HepG2 (cell line): ENCODE measurements around the gene ZFP36.

Source experiments
- HCFC1 ChIP-seq: fragments of 150-350 bp; IDR thresholded peaks from 2 replicates; pipeline ENCODE4 v1.6.1; 2014; ENCODE audit warnings: low read depth, low read length
- POLR2AphosphoS5 ChIP-seq: IDR thresholded peaks from 2 replicates; pipeline ENCODE4 v1.6.1; 2012; ENCODE audit warnings: low read depth, low read length
- TF ChIP-seq, protein P1 (sequence below), 2 experiments: sonication (generic) in 1 of 2; formaldehyde crosslinking in 1 of 2; IDR thresholded peaks; 2 replicates each; pipeline versions ENCODE4 v1.5.1 to v1.6.1; 2011 to 2020; ENCODE audit warnings: borderline replicate concordance in 1 of 2, low read depth in 1 of 2, low read length in 1 of 2, mild to moderate bottlenecking in 1 of 2, missing genetic modification reagents in 1 of 2, moderate library complexity in 1 of 2
- TF ChIP-seq, protein P2 (sequence below): sonication (generic); formaldehyde crosslinking; IDR thresholded peaks from 2 replicates; pipeline ENCODE4 v1.4.0; 2020; ENCODE audit warnings: missing genetic modification reagents

DNA sequence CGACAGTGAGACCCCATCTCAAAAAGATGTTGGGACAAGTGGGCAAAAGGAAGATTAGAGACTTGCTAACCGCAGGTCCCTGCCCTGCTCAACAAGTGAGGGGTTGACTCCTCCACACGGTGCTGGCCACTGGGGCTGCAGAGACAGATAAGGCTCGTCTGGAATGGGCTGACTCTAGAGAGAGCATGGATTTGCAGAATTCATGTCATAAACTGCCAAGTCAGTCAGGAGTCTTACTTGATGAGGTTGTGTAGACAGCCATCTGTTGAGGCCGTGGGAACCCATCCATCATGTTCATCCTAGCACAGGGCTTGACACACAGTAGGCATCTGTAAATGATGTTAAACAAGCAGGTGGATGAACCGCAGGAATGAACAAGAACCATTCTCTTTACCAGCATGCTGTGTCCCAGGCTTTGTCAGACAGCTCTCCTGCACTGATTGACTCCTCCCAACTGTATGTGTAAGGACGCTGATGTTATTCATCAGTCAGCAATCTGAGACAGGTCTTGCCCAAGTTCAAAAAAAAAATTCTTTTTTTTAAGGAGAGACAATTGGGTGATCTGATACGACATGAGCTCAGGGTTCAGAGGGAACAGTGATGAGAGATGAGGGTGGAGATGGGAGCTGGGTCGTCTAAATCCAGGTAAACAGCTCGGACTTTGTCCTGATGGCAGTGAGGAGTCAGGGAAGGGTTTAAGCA lies 24.6 kb upstream of the ZFP36 start:
- TF ChIP-seq, protein P1, sequence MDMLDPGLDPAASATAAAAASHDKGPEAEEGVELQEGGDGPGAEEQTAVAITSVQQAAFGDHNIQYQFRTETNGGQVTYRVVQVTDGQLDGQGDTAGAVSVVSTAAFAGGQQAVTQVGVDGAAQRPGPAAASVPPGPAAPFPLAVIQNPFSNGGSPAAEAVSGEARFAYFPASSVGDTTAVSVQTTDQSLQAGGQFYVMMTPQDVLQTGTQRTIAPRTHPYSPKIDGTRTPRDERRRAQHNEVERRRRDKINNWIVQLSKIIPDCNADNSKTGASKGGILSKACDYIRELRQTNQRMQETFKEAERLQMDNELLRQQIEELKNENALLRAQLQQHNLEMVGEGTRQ (IDR thresholded peaks at IDR 0.05; ENCODE audit: low read depth, low read length), result no peak
- TF ChIP-seq, protein P1 (CRISPR knock-in tag; IDR thresholded peaks at IDR 0.05; ENCODE audit: borderline replicate concordance), result no peak
- TF ChIP-seq POLR2AphosphoS5 (no peak), HCFC1 (no peak)
- TF ChIP-seq, protein P2, sequence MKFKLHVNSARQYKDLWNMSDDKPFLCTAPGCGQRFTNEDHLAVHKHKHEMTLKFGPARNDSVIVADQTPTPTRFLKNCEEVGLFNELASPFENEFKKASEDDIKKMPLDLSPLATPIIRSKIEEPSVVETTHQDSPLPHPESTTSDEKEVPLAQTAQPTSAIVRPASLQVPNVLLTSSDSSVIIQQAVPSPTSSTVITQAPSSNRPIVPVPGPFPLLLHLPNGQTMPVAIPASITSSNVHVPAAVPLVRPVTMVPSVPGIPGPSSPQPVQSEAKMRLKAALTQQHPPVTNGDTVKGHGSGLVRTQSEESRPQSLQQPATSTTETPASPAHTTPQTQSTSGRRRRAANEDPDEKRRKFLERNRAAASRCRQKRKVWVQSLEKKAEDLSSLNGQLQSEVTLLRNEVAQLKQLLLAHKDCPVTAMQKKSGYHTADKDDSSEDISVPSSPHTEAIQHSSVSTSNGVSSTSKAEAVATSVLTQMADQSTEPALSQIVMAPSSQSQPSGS (CRISPR knock-in tag), result no peak
